GM23338 (cell line): ENCODE data around the gene ARHGAP30. TPM values are rescaled to one million over a fixed set of nuclear protein-coding genes. Genes with fewer than 3 reads are reported as not detected.

Experiments
- ATAC-seq: fragments of 200-7000 bp; cut with Tn5 transposase; 3 replicates; pipeline ENCODE4 v1.9.1; 2020
- DNase-seq: peaks from one replicate; pipeline ENCODE4 v3.0.0-alpha.2; 2015; ENCODE audit warnings: low spot score
- H2AFZ ChIP-seq: fragments of 200-600 bp; sonication (generic); 2 replicates; pipeline ENCODE4 v1.8.0; 2016; ENCODE audit warnings: antibody characterized with exemption, mild to moderate bottlenecking, moderate library complexity
- H3F3A ChIP-seq: fragments of 200-600 bp; sonication (generic); replicated peaks from 2 replicates; pipeline ENCODE4 v1.8.0; 2017; ENCODE audit warnings: antibody characterized with exemption, mixed run types, low read depth
- H3K27ac ChIP-seq: fragments of 200-600 bp; sonication (generic); 2 replicates; pipeline ENCODE4 v1.6.1; 2016; ENCODE audit warnings: low read depth
- H3K27me3 ChIP-seq: fragments of 200-600 bp; sonication (generic); 2 replicates; pipeline ENCODE4 v1.8.0; 2016; ENCODE audit warnings: mild to moderate bottlenecking, mixed run types, moderate library complexity; ENCODE audit not compliant: insufficient read depth
- H3K36me3 ChIP-seq: fragments of 200-600 bp; sonication (generic); 2 replicates; pipeline ENCODE4 v1.8.0; 2016; ENCODE audit warnings: mild to moderate bottlenecking; ENCODE audit not compliant: insufficient read depth
- H3K4me1 ChIP-seq: fragments of 200-600 bp; sonication (generic); 2 replicates; pipeline ENCODE4 v1.8.0; 2016; ENCODE audit warnings: mild to moderate bottlenecking, moderate library complexity; ENCODE audit not compliant: insufficient read depth
- H3K4me2 ChIP-seq: fragments of 200-600 bp; sonication (generic); 2 replicates; pipeline ENCODE4 v1.7.1; 2017; ENCODE audit warnings: mixed run types
- H3K4me3 ChIP-seq: fragments of 200-600 bp; sonication (generic); 2 replicates; pipeline ENCODE4 v1.6.1; 2016; ENCODE audit warnings: mixed run types
- H3K79me2 ChIP-seq: fragments of 200-600 bp; sonication (generic); replicated peaks from 2 replicates; pipeline ENCODE4 v1.8.0; 2017; ENCODE audit warnings: mild to moderate bottlenecking; ENCODE audit not compliant: insufficient read depth
- H3K9me2 ChIP-seq: fragments of 200-600 bp; sonication (generic); 2 replicates; pipeline ENCODE4 v1.8.0; 2017; ENCODE audit not compliant: insufficient read depth
- H4K20me1 ChIP-seq: fragments of 200-600 bp; sonication (generic); replicated peaks from 2 replicates; pipeline ENCODE4 v1.8.0; 2017; ENCODE audit warnings: mild to moderate bottlenecking; ENCODE audit not compliant: insufficient read depth
- H3K27ac Mint-ChIP-seq: 2 replicates; pipeline ENCODE4 v1.8.0; 2020; ENCODE audit warnings: inconsistent platforms, mild to moderate bottlenecking, moderate library complexity, mixed read lengths
- H3K27me3 Mint-ChIP-seq: 3 replicates; pipeline ENCODE4 v1.8.0; 2022; ENCODE audit warnings: low read depth, mild to moderate bottlenecking, moderate library complexity, mixed read lengths, inconsistent platforms; ENCODE audit not compliant: insufficient read depth, poor library complexity
- H3K36me3 Mint-ChIP-seq: 3 replicates; pipeline ENCODE4 v1.8.0; 2021; ENCODE audit warnings: low read depth, mild to moderate bottlenecking, inconsistent platforms, moderate library complexity, mixed read lengths
- H3K4me1 Mint-ChIP-seq: 3 replicates; pipeline ENCODE4 v1.8.0; 2020; ENCODE audit warnings: mild to moderate bottlenecking, inconsistent platforms, mixed read lengths
- H3K4me3 Mint-ChIP-seq: 3 replicates; pipeline ENCODE4 v1.8.0; 2021; ENCODE audit warnings: moderate library complexity, mild to moderate bottlenecking, inconsistent platforms, mixed read lengths
- H3K9me3 Mint-ChIP-seq: 3 replicates; pipeline ENCODE4 v1.8.0; 2020; ENCODE audit warnings: moderate library complexity, mild to moderate bottlenecking, inconsistent platforms, mixed read lengths
- CREB1 ChIP-seq: fragments of 250-450 bp; sonication (Bioruptor Pico); IDR thresholded peaks from 2 replicates; pipeline ENCODE4 v1.5.0; 2020; ENCODE audit warnings: low read depth, mild to moderate bottlenecking, moderate library complexity
- ETS1 ChIP-seq: IDR thresholded peaks from 2 replicates; pipeline ENCODE4 v1.6.1; 2016; ENCODE audit warnings: antibody characterized with exemption
- EZH2phosphoT487 ChIP-seq: fragments of 200-600 bp; sonication (generic); IDR thresholded peaks from one replicate; pipeline ENCODE4 v1.8.1; 2018; ENCODE audit warnings: antibody characterized with exemption; ENCODE audit not compliant: unreplicated experiment
- NANOG ChIP-seq: IDR thresholded peaks from 2 replicates; pipeline ENCODE4 v1.6.1; 2016; ENCODE audit warnings: antibody characterized with exemption, borderline replicate concordance
- POLR2AphosphoS5 ChIP-seq: IDR thresholded peaks from 2 replicates; pipeline ENCODE4 v1.6.1; 2016; ENCODE audit warnings: antibody characterized with exemption, low read depth
- REST ChIP-seq: IDR thresholded peaks from one replicate; pipeline ENCODE4 v1.6.1; 2018; ENCODE audit warnings: antibody characterized with exemption; ENCODE audit not compliant: unreplicated experiment
- ZNF114 ChIP-seq: fragments of 250-450 bp; sonication (Bioruptor Pico); IDR thresholded peaks from 2 replicates; pipeline ENCODE4 v1.5.0; 2020; ENCODE audit warnings: mild to moderate bottlenecking, moderate library complexity
- ZNF462 ChIP-seq: fragments of 250-450 bp; sonication (Bioruptor Pico); IDR thresholded peaks from 2 replicates; pipeline ENCODE4 v1.5.0; 2020; ENCODE audit warnings: mild to moderate bottlenecking, moderate library complexity
- polyA plus RNA-seq: library from polyadenylated mRNA; unstranded; fragments of >200 nt; fragmentation: Nextera tagmentation; extraction: Ambion mirVana; gene quantifications from 2 replicates; pipeline ENCODE4 v1.2.1, GENCODE V29; 2016
- total RNA-seq: library from RNA; depleted of rRNA; stranded (reverse); fragments of >200 nt; shearing (Covaris generic); gene quantifications from 2 replicates; pipeline ENCODE4 v1.2.3, GENCODE V29; 2014

Gene ARHGAP30
- total and polyA plus RNA-seq, 2 experiments from 2014 or later, result 0.45 TPM; not detected in 1

GRCh38 chr1:161038523-161039153 is 31.1 kb downstream of the ARHGAP30 start, which contains the start of gene TSTD1:
TSS of gene TSTD1 (minus strand) at chr1:161038964. CDS start at chr1:161038889, 75 bp downstream.
- Histone ChIP-seq H4K20me1 (no peaks in the 10 kb centered on the region; the same call in 1 of the 2 replicates), H3K79me2 (peaks cover 29% of the 10 kb centered on the region), H3K9me2 (no peaks in the 10 kb centered on the region), H3K4me2 (peak within 1 kb of the TSS; percentile 96), H3K27ac (peak within 1 kb of the TSS; percentile 74), H3K4me3 (peak within 1 kb of the TSS; percentile 98), H2AFZ (peak within 1 kb of the TSS; percentile 89), H3K36me3 (peaks cover 19% of the 10 kb centered on the region), H3K27me3 (no peaks in the 10 kb centered on the region), H3K4me1 (peaks cover 36% of the 10 kb centered on the region), H3F3A (peaks cover 46% of the 10 kb centered on the region)
- Mint-ChIP-seq H3K36me3 (peaks cover 43% of the 10 kb centered on the region), H3K27ac (peak within 1 kb of the TSS; percentile 96), H3K9me3 (no peaks in the 10 kb centered on the region; the same call in 2 of the 3 replicates), H3K27me3 (peaks cover 8% of the 10 kb centered on the region), H3K4me3 (peak within 1 kb of the TSS; percentile 89), H3K4me1 (peaks cover 44% of the 10 kb centered on the region)
- TF ChIP-seq NANOG (no peak), POLR2AphosphoS5 (peak; percentile 91)
- DNase-seq (peak; percentile 90), ATAC-seq (peak; percentile 84)

GRCh38 chr1:161037661-161038522 is 31.8 kb downstream of the ARHGAP30 start:
- H3K4me3 ChIP-seq, result peak overlapping the region; percentile 98
- Mint-ChIP-seq H3K4me3 (peak overlapping the region; percentile 89), H3K36me3 (peaks cover 41% of the 10 kb centered on the region), H3K27ac (peak overlapping the region; percentile 87), H3K9me3 (no peaks in the 10 kb centered on the region; the same call in 2 of the 3 replicates), H3K4me1 (peaks cover 42% of the 10 kb centered on the region), H3K27me3 (peaks cover 8% of the 10 kb centered on the region)
- no peaks in the 10 kb centered on the region for H3K9me2 ChIP-seq
- peak; percentile 37 for ATAC-seq
- H3K4me2 ChIP-seq, result peak overlapping the region; percentile 96
- H3K27ac ChIP-seq, result peak overlapping the region; percentile 70
- H3K4me1 ChIP-seq, result peaks cover 36% of the 10 kb centered on the region
- peak; percentile 54 for DNase-seq
- peaks cover 22% of the 10 kb centered on the region for H3K79me2 ChIP-seq
- peaks cover 41% of the 10 kb centered on the region for H3F3A ChIP-seq
- H2AFZ ChIP-seq, result peak overlapping the region; percentile 89
- H3K27me3 ChIP-seq, result no peaks in the 10 kb centered on the region
- H3K36me3 ChIP-seq, result peaks cover 15% of the 10 kb centered on the region
- H4K20me1 ChIP-seq, result no peaks in the 10 kb centered on the region; the same call in 1 of the 2 replicates
- no peak for TF ChIP-seq NANOG
- TF ChIP-seq EZH2phosphoT487, result no peak
- no peak for TF ChIP-seq ETS1
- TF ChIP-seq ZNF114 (CRISPR knock-in tag), result no peak
- TF ChIP-seq ZNF462 (CRISPR knock-in tag), result no peak
- TF ChIP-seq REST, result no peak
- no peak for TF ChIP-seq CREB1 (CRISPR knock-in tag)
